ENCODE results near the gene P2RX7.

P2RX7 gene

GRCh38 chr12:121110211-121110940 lies 22.3 kb upstream of the P2RX7 start:
- peak; percentile 31 to 40 for DNase-seq (ENCODE audit: low read depth in 2 of 2)

- DNase-seq (ENCODE audit: low read depth in 2 of 2), result no peak
These were observed 21.0 kb upstream of the P2RX7 start for GRCh38 chr12:121111684-121112083.

- DNase-seq (ENCODE audit: low read depth in 2 of 2), result no peak
These were observed 20.2 kb upstream of the P2RX7 start for GRCh38 chr12:121112496-121112895.

GRCh38 chr12:121113057-121113456 lies 19.6 kb upstream of the P2RX7 start:
- DNase-seq (ENCODE audit: low read depth in 2 of 2), result no peak

GRCh38 chr12:121114019-121114639 lies 18.5 kb upstream of the P2RX7 start:
- DNase-seq (ENCODE audit: low read depth in 2 of 2), result no peak

GRCh38 chr12:121114806-121115205 lies 17.9 kb upstream of the P2RX7 start:
- DNase-seq (ENCODE audit: low read depth in 2 of 2), result no peak

- no peak for DNase-seq (ENCODE audit: low read depth in 2 of 2)
These were observed 17.1 kb upstream of the P2RX7 start for GRCh38 chr12:121115530-121115929.

GRCh38 chr12:121116318-121117225 lies 16.1 kb upstream of the P2RX7 start:
- DNase-seq (ENCODE audit: low read depth in 2 of 2), result no peak

- no peak for DNase-seq (ENCODE audit: low read depth in 2 of 2)
These were observed 15.4 kb upstream of the P2RX7 start for GRCh38 chr12:121117226-121117777.

- DNase-seq (ENCODE audit: low read depth in 2 of 2), result no peak
These were observed 12.4 kb upstream of the P2RX7 start for GRCh38 chr12:121120323-121120722.

- DNase-seq (ENCODE audit: low read depth in 2 of 2), result no peak
These were observed 11.5 kb upstream of the P2RX7 start for GRCh38 chr12:121120989-121121755.

GRCh38 chr12:121121805-121122204 lies 10.9 kb upstream of the P2RX7 start:
- DNase-seq (ENCODE audit: low read depth in 2 of 2), result no peak

GRCh38 chr12:121123488-121123887 lies 9.2 kb upstream of the P2RX7 start:
- no peak for DNase-seq (ENCODE audit: low read depth in 2 of 2)

- peak; percentile 37 to 45 for DNase-seq (ENCODE audit: low read depth in 2 of 2)
These were observed 8.1 kb upstream of the P2RX7 start for GRCh38 chr12:121124402-121125109.

GRCh38 chr12:121127501-121127900 lies 5.2 kb upstream of the P2RX7 start:
- DNase-seq (ENCODE audit: low read depth in 2 of 2), result no peak

- DNase-seq (ENCODE audit: low read depth in 2 of 2), result no peak
These were observed 3.5 kb upstream of the P2RX7 start for GRCh38 chr12:121128908-121129810.

- DNase-seq (ENCODE audit: low read depth in 2 of 2), result no peak
These were observed 2.9 kb upstream of the P2RX7 start for GRCh38 chr12:121129811-121130147.

GRCh38 chr12:121130866-121131373 lies 1.8 kb upstream of the P2RX7 start:
- no peak for DNase-seq (ENCODE audit: low read depth in 2 of 2)

GRCh38 chr12:121131941-121132341 lies 735 bp upstream of the P2RX7 start:
- DNase-seq (ENCODE audit: low read depth in 2 of 2), result no peak

- no peak for DNase-seq (ENCODE audit: low read depth in 2 of 2)
These were observed 1.2 kb downstream of the P2RX7 start for GRCh38 chr12:121133838-121134237.

Data from fibroblast of skin of left quadriceps (primary cell).